GM21723 (cell line): ENCODE results near the gene MEAF6.
"Not testable (repeated sequence)": the region's sequence is repeated elsewhere in the genome, so short reads cannot be mapped to it uniquely, and the experiment has no call there.

Experiments
- ATAC-seq: cut with Tn5 transposase; IDR thresholded peaks from one replicate; pipeline ENCODE4 v1.9.1; 2021; ENCODE audit warnings: mild to moderate bottlenecking, moderate library complexity; ENCODE audit not compliant: unreplicated experiment

MEAF6 gene

DNA sequence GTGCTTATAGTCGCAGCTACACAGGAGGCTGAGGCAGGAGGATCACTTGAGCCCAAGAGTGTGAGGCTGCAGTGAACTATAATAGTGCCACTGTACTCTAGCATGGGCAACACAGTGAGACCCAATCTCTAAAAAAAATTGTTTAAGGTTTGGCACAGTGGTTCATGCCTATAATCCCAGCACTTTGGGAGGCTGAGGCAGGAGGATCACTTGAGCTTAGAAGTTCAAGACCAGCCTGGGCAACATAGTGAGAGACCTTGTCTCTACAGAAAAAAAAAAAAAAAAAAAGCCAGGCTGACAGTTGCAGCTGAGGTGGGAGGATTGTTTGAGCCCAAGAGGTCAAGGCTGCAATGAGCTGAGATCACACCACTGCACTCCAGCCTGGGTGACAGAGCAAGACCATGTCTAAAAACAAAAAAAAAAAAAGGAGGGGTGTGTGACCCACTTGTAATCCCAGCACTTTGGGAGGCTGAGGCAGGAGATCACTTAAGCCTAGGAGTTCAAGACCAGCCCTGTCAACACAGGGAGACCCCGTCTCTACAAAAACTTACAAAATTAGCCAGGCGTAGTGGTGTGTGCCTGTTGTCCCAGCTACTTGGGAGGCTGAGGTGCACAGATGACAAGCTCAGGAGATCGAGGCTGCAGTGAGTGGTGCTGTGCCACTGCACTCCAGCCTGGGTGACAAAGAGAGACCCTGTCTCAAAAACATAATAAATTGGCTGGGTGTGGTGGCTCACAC, 18.0 kb upstream of the MEAF6 start:
- not testable (repeated sequence) for ATAC-seq

GRCh38 chr1:37529888-37530287, 15.3 kb upstream of the MEAF6 start:
- not testable (repeated sequence) for ATAC-seq

DNA sequence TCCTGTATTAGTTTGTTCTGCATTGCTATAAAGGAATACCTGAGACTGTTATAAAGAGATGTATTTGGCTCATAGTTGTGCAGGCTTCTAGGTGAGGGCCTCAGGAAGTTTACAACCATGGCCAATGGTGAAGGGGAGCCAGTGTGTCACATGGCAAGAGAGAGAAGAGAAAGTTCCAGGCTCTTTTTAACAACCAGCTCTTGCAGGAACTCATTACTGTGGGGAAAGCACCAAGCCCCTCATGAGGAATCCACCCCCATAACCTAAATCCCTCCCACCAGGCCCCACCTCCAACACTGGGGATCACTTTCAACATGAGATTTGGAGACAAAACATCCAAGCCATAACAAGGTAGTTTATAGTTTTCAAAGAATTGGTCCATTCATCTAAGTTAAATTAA, 5.0 kb upstream of the MEAF6 start:
- ATAC-seq, result no peak

DNA sequence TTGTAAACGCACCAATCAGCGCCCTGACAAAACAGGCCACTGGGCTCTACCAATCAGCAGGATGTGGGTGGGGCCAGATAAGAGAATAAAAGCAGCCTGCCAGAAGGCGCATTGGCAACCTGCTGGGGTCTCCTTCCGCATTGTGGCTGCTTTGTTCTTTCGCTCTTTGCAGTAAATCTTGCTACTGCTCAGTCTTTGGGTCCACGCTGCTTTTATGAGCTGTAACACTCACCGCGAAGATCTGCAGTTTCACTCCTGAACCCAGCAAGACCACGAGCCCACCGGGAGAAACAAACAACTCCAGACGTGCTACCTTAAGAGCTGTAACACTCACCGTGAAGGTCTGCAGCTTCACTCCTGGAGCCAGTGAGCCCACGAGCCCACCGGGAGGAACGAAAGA, 4.4 kb upstream of the MEAF6 start:
- not testable (repeated sequence) for ATAC-seq

GRCh38 chr1:37518241-37518640, 3.7 kb upstream of the MEAF6 start:
- not testable (repeated sequence) for ATAC-seq

- no peak for ATAC-seq
Observed at GRCh38 chr1:37517569-37517968, 3.0 kb upstream of the MEAF6 start.

GRCh38 chr1:37515185-37516034, 844 bp upstream of the MEAF6 start:
- no peak for ATAC-seq

- ATAC-seq, result peak; percentile 36
Observed at GRCh38 chr1:37513795-37514349, 694 bp downstream of the MEAF6 start.

DNA sequence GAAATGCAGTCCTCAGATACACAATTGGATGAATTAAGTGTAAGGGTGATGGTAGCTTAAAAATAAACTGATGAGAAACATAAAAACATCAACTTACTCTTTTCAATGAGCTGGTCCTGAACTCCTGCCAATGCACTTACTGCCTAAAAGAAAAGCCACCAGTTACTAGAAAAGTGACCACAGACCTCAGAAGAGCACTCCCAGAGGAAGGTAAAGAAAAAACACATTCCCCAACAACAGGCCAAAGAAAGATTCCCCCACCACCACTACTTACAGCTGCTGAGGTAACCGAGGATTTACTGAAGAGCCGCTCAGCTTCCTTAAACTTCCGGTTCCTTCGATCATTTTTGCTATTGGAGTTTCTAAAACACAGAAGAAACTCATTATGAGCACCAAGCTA, 5.4 kb downstream of the MEAF6 start:
- ATAC-seq, result no peak

GRCh38 chr1:37506740-37507139, 7.8 kb downstream of the MEAF6 start:
- ATAC-seq, result no peak

GRCh38 chr1:37502791-37503190, 11.8 kb downstream of the MEAF6 start:
- not testable (repeated sequence) for ATAC-seq

- ATAC-seq, result no peak
Observed at GRCh38 chr1:37502104-37502503, 12.5 kb downstream of the MEAF6 start.

GRCh38 chr1:37501661-37502060, 12.9 kb downstream of the MEAF6 start:
- ATAC-seq, result no peak

GRCh38 chr1:37498872-37499617, 15.5 kb downstream of the MEAF6 start:
- ATAC-seq, result no peak

DNA sequence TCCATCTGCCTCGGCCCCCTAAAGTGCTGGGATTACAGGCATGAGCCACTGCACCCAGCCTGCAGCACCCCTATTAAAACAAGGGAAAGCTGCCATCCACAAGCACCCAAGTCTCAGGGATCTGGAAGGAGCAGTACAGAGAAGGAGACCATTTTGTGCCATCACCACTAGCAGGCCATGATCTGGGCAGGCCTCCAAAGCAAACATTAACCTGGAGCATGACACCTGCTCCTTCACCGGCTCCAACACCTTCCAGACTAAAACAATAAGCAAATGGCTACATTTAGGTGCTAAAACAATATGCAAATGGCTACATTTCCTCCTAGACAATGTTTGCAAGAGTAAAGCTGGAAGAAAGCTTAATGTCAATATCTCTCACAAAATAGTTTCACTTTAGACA, 16.7 kb downstream of the MEAF6 start:
- no peak for ATAC-seq

- no peak for ATAC-seq
Observed at GRCh38 chr1:37495875-37496274, 18.7 kb downstream of the MEAF6 start.

GRCh38 chr1:37493336-37494098, 21.0 kb downstream of the MEAF6 start:
- no peak for ATAC-seq

DNA sequence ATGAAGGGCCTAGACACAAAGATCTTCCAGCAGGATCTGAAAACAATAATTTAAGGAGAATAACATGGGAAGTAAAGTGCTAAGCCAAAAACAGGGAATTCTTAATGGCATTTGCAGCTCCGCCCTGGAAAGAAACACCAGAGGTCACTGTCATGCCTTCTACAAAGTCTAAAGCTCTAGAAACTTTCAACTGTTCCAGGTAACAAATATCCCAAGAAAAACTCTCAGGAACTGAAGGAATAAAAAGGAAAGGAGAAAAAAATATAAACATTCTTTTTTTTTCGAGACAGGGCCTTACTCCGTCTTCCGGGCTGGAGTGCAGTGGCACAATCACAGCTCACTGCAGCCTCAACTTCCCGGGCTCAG, 27.0 kb downstream of the MEAF6 start:
- no peak for ATAC-seq

DNA sequence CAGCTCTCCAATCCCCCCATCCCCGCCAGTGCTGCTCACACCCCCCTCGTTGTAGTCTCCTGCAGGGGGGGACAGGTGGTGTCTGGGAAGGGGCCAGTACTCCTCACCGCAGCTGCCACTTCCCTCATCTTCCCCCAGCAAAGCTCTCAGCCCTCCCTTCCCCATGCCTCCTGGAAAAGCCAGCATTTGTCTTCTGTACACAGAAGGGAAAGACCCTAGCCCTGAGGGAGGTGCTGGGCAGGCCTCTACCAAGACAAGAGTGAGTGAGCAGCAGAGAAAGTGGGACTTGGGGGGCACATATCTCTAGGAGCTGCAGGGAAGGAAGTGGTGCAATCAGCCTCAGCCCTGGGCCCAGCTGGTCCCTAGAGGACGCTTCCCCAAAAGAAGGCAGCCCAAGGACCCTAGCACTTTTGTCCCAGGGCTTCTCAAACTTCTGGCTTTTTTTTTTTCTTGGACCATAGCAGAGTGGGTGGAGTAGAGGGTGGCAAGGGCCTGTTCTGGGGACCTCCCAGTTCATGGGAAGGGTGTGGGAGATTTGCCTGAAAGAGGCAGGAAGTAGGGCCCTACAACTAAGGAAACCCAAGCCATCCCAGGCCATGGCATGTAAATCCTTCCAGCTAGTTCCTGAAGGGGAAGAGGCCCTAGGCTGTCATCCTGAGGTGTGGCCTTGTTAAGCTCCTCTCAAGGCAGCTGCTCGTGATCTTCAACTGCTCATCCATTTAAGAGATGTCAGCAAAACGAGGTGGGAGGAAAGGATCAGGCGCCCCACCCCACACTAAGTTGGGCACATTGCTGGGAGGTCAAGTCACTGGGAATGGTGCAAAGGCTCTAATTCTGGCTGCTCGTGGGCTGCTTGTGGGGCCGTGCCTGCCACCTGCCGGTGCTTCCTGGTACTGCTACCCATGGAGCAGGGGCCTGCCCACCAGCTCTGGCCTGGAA, 27.6 kb downstream of the MEAF6 start:
- peak; percentile 54 for ATAC-seq
